Sciatic nerve (tissue), 2 donors: Measurements from ENCODE around the gene TAF5L. TPM values are rescaled to one million over a fixed set of nuclear protein-coding genes. Genes with fewer than 3 reads are reported as not detected.
"Not testable (repeated sequence)": the region's sequence is repeated elsewhere in the genome, so short reads cannot be mapped to it uniquely, and the experiment has no call there.

Experiments
- ATAC-seq: fragments of 200-7000 bp; cut with Tn5 transposase; one replicate; pipeline ENCODE4 v1.9.1; 2020; ENCODE audit warnings: mild to moderate bottlenecking, moderate library complexity
- DNase-seq: peaks from one replicate; pipeline ENCODE4 v3.0.0-alpha.2; 2020; ENCODE audit warnings: low spot score
- intact Hi-C: fragments of 100-400 bp; cut with DNase I; formaldehyde crosslinking; loops from one replicate; pipeline ENCODE4 v1.14.2; 2022
- total RNA-seq: library from RNA; stranded (reverse); fragmentation: NEBNext Ultra II Directional; extraction: Animal tissue kit (Norgen Biotek cat#: 25700); gene quantifications from one replicate; pipeline ENCODE4 v1.2.1, GENCODE V29; 2021
- donor health status: DM: no; HTN: no; CAD: no.
- donor health status: DM: no; HTN: no; CAD: no.

The TAF5L gene
- total RNA-seq, 1 donor from 2014 or later, result 15.2 TPM

DNA sequence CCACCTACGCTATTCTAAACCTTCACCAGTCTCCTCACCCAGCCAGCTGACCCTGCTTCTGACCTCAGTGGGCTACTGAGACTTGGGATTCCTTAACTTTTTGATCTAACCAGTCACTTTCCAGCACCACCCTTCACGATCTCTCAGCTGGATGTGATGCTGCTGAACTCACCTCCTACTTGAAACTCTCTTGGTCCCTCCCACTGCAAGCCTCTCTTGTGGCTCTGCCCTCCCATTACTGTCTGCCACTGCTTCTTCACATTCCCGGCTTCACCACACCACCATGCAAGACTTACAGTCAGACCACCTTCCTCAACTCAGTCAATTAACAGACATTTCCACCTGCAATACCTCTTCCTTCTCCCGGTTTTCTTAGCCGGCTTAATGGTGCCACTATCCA, 6.3 kb downstream of the TAF5L start:
- ATAC-seq (no peak), DNase-seq (no peak)
- intact Hi-C loops, result loop anchor here (10.0 kb wide), 1 partner anchor 55 kb away; no protein-coding TSS in a partner anchor

GRCh38 chr1:229619002-229619401, 6.9 kb downstream of the TAF5L start:
- intact Hi-C loops, result no loop called here
- no peak for DNase-seq
- ATAC-seq, result no peak

- intact Hi-C loops, result no loop called here
- ATAC-seq (no peak), DNase-seq (no peak)
These were observed 8.4 kb downstream of the TAF5L start for GRCh38 chr1:229617351-229618100.

- ATAC-seq, result no peak
- DNase-seq, result no peak
- intact Hi-C loops, result no loop called here
These were observed 11.2 kb downstream of the TAF5L start for GRCh38 chr1:229614701-229615100.

GRCh38 chr1:229613938-229614337, 12.0 kb downstream of the TAF5L start:
- intact Hi-C loops, result no loop called here
- ATAC-seq, result no peak
- no peak for DNase-seq

DNA sequence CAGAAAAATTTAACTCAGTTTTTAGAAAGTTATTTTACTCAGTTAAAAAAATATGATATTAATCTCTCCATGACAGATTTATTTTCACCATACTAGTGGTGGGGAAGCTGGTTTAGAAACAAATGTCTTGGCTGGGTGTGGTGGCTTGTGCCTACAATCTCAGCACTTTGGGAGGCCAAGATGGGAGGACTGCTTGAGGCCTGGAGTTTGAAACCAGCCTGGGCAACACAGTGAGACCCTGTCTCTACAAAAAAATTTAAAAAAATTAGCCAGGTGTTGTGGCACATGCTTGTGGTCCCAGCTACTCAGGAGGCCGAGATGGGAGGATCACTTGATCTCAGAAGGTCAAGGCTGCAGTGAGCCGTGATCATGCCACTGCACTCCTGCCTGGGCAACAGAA, 17.3 kb downstream of the TAF5L start:
- no peak for DNase-seq
- no peak for ATAC-seq
- intact Hi-C loops, result no loop called here

DNA sequence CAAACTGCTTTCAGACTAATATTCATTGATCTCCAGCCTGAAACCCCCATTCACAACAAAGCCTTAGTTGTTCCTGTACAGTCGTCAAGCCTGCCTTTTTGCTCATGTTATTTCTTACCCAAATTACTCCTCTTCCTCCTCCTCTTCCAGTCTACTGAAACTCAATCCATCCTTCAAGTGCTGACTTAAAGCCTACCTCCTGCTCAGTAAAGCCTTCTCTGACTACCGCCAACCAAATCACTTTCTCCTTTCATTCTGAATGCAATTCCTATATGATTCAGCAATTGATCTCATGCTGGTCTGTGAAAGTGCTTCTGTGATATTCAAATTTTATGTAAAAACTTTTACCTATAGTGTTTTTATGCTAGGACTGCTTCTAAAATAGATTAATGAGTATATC, 18.6 kb downstream of the TAF5L start:
- DNase-seq (no peak), ATAC-seq (no peak)
- intact Hi-C loops, result no loop called here

- DNase-seq (no peak), ATAC-seq (no peak)
- intact Hi-C loops, result no loop called here
These were observed 22.4 kb downstream of the TAF5L start for GRCh38 chr1:229603371-229604005.

DNA sequence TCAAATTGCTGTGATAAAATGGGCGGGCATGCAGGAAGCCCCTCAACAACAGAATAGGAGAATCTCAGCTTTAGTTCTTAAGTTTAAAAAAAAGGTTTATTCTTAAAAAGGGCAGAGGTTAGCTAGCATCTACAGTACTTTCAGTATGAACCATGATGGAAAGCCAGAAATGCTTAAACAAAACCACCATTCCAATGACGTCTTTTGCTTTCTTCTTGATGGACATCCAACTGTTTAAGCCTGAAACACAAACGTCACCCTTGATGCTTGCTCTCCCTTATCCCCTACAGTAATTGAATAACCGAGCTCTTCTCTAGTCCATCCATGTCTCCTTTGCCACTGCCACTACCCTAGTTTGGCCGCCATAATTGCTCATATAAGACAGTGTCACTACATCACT, 25.7 kb downstream of the TAF5L start:
- no peak for ATAC-seq
- intact Hi-C loops, result no loop called here
- DNase-seq, result no peak

- intact Hi-C loops, result no loop called here
- no peak for ATAC-seq
- DNase-seq, result no peak
These were observed 26.5 kb downstream of the TAF5L start for GRCh38 chr1:229599218-229599954.

DNA sequence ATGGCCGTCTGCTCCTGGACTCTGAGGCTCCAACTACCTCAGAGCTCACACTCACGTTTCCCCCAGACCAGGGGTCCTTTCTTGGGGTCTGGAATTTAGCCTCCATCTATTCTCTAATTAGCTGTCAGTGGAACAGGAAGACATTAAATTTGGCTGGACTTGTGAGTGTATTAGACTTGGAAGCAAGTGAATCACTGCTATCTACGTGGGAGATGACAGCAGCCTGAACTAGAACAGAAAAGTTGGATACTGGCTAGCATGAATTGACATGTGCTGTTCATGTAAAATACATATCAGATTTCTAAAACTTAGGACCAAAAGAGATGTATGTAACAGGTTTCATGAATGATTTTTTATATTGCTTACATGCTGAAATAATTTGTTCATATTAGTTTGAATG, 28.0 kb downstream of the TAF5L start:
- intact Hi-C loops, result no loop called here
- ATAC-seq (no peak), DNase-seq (no peak)

DNA sequence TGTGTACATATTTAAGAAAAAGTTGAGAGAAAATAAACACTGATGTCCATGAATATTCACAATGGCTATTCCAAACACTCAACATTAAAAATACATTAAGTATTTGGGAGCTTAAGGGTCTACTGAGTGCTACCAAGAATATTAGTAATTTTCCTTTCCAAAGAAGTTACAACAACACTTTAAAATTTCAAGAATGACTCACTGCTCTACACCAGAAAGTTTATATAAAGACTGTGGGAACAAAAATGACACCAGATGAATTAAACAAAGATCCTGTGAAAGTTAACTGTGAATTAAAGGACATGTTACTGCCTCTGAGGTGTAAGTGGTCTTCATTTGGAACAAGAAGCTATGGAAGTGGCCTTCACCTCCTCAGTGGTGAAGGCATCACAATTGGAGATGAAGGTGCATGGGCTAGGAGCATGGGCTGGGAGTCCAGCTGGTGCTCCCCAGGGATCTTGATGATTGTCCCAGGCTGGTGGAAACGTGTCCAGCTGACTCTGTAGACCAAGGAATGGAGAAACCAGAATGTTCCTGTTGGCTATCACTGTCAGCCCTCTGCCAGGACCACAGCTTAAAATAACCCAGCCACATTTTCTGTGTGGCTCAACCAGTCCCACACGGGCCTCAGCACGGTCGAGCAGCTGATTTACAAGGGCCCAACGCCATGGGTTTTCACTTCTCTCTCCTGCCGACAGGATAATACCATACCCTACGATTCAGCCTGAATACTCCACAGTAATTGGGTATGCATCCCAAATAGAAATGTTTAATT, 28.8 kb downstream of the TAF5L start:
- ATAC-seq (peak; percentile 85), DNase-seq (no peak)
- intact Hi-C loops, result no loop called here

DNA sequence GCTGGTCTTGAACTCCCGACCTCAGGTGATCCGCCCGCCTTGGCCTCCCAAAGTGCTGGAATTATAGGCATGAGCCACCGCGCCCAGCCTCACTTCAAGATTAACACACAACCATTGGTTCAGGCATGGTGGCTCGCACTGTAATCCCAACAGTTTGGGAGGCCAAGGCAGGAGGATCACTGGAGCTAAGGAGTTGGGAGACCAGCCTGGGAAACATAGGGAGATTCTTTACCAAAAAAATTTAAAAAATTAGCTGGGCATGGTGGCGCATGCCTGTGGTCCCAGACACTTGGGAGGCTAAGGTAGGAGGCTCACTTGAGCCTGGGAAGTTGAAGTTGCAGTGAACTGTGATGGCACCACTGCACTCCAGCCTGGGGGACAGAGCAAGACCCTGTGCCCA, 30.0 kb downstream of the TAF5L start:
- intact Hi-C loops, DNase-seq, ATAC-seq: not testable (repeated sequence)

GRCh38 chr1:229594227-229595008, 31.5 kb downstream of the TAF5L start:
- intact Hi-C loops, result no loop called here
- ATAC-seq (no peak), DNase-seq (no peak)

DNA sequence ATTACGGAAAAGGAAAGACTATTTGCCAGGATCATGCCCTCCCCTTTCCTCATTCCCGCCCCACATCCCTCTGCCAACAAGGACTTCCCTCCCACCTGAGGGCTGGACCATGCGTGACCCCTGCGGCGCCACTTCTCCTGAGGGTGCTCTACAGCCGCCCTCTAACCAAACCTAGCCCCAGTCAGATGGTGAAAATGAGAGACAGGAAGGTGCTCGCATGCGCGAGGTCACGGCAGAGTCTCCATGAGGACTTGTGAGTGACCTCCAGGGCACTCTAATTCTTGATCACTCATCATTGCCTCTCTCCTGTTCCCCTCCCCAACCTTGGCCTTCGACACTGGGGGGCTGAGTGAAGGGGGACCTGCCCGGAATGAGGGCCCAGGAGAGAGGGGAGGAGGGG, 32.1 kb downstream of the TAF5L start:
- intact Hi-C loops, result no loop called here
- no peak for ATAC-seq
- no peak for DNase-seq

DNA sequence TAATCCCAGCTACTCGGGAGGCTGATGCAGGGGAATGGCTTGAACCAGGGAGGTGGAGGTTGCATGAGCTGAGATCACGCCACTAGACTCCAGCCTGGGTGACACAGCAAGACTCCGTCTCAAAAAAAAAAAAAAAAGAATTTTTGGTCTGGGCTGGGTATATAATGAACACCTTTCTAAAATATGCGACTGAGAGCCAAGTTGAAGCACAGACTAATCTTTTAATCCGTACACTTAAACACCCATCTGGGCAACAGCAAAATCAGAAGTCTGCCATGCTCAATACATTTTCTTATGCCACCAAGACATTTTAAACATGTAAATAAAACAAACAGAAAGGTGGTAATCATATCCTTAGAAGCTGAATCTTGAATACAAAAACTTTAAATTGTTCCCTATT, 35.8 kb downstream of the TAF5L start:
- no peak for DNase-seq
- no peak for ATAC-seq
- intact Hi-C loops, result no loop called here

DNA sequence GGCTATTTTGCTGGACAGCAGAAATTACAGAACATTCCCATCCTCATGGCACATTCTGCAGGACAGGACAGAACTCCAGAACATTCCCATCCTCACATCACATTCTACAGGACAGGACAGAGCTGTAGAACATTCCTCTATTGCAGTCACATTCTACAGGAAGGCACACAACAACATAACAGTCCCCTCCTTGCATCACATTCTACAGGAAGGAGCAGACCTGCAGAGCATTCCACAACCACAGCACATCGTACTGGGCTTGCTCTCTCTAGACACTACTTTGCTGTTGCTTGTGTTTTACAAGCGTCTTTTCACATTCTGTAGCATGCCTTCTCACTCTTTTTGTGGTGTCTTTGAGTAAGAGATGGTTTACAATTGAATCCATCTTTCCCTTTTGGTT, 40.6 kb downstream of the TAF5L start:
- intact Hi-C loops, result no loop called here
- ATAC-seq (no peak), DNase-seq (no peak)

DNA sequence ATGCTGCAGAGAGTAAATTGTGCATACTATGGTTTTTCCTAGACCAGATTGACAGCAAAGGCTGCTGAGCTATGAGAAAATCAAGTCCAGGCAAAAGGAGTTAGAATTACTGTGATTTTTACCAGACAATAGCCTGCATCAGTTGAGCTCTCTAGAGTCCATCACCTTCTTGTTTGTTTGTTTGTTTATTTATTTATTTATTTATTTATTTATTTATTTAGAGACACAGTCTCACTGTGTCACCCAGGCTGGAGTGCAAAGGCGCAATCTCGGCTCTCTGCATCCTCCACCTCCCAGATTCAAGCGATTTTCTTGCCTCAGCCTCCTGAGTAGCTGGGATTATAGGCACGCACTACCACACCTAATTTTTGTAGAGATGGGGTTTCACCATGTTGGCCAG, 43.2 kb downstream of the TAF5L start:
- intact Hi-C loops, result no loop called here
- DNase-seq (no peak), ATAC-seq (no peak)
